GM21360 (cell line): ENCODE results near the gene PNPLA2.

ENCODE experiments used
- ATAC-seq: cut with Tn5 transposase; IDR thresholded peaks from one replicate; pipeline ENCODE4 v1.9.1; 2021; ENCODE audit warnings: mild to moderate bottlenecking, moderate library complexity; ENCODE audit not compliant: unreplicated experiment

PNPLA2 gene

DNA sequence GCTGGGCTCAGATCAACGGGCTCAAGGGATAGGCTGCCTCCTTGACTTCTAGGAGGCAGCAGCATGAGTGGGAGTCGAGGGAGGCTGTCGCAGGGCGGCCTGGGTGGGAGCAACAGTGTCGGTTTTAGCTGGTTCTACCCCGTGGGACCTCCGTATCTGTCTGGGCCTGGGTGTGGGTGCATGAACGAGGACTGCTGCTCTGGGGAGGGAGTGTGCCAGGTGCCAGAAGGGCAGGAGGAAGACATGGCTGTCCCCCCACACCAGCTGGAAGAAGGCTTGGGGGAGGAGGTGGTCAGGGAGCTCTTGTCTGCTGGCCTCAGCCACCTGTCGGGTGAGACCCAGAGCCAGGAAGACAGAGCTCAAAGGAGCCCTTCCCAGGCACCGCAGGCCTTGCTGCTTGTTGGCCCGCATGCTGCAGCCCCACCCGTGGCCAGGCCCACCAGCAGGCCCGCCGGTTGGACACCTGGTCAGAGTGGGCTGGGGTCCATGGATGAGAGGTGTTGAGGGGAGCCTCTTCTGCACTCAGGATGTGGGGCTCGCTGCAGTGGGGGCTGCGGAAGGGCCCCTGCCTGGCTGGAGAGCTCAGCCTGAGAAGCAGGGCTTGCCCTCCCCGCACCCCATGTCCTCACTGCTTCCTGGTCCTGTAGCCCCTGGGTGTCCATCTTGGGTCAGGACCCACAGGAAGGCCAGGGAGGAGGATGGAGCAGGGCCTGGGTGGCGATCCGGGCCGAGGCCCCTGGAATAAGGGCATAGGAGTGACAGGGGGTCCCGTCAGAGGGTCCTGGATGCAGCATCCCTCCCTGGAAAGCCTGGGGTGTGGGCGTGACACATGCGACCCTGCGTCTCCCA is 32.3 kb upstream of the PNPLA2 start:
- no peak for ATAC-seq

DNA sequence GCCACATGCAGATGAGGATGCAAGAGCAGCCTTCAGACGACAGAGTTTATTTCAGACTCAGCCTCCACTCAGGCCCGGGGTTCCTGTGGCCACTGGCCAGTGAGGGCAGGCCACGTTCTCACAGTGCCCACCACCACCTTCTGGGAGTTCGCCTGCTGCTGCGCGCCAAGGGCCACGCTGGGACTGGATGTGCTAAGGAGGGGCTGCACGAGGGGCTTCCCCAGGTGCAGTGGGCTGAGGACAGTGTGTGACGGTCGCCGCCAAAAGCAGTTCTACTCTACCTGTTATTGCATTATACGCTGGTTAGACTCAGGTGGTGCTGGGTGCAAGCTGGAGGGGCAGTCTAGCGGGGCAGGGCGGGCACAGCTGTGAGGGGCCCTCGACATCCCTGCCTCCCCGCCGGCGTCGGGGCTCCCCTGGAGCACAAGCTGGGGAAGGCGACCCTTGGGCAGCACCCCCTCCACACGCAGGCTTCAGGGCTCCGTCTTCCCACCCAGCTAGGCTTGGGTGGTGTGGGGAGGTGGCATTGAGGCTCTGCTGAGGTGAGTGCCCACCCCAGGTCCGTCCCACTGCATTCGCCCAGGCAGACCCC is 31.5 kb upstream of the PNPLA2 start:
- ATAC-seq, result no peak

- ATAC-seq, result no peak
Measured at GRCh38 chr11:788009-788640, 30.6 kb upstream of the PNPLA2 start.

GRCh38 chr11:788953-789940 is 29.5 kb upstream of the PNPLA2 start:
- ATAC-seq, result no peak

GRCh38 chr11:789943-790342 is 28.8 kb upstream of the PNPLA2 start, which contains the start of gene CEND1:
TSS of gene CEND1 (minus strand) at chr11:790090. CDS start at chr11:788576, 1,514 bp downstream.
- no peak for ATAC-seq

DNA sequence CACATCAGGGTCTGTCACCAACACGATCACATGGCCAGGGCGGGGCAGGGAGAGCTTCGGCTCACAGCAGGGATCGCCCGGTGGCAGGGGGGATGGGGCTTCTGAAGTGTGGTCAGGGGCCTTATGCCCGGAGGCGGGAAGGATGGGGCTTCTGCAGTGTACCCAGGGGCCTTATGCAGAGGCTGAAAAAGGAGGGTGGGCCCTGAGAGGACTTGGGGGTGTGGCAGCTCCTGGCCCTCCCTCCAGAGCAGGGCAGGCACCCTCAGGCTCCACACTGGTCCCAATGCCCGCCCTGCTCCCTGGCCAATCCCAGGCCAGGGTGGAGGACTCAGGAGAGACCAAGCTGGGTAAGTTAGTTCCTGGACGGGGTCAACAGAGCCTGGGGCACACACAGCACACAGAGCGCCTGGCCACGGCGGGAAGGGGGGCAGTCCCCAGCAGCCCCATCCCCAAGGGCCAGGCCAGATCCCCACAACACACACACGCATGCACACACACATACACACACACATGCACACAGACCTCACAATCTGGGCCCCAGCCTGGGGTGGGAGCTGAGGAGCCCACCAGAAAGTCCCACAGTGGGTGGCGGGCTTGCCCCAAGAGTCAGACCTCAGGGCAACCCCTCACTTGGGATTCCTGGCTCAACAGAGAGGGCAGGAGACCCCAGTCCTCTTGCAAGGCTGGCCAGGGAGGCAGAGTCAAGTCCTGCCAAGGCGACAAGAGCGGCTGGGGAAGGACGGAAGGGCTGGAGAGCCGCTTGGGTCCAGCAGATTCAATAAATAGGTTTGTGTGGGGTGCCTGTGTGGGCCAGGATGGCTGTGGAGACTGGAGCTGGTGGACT is 27.8 kb upstream of the PNPLA2 start:
- no peak for ATAC-seq

DNA sequence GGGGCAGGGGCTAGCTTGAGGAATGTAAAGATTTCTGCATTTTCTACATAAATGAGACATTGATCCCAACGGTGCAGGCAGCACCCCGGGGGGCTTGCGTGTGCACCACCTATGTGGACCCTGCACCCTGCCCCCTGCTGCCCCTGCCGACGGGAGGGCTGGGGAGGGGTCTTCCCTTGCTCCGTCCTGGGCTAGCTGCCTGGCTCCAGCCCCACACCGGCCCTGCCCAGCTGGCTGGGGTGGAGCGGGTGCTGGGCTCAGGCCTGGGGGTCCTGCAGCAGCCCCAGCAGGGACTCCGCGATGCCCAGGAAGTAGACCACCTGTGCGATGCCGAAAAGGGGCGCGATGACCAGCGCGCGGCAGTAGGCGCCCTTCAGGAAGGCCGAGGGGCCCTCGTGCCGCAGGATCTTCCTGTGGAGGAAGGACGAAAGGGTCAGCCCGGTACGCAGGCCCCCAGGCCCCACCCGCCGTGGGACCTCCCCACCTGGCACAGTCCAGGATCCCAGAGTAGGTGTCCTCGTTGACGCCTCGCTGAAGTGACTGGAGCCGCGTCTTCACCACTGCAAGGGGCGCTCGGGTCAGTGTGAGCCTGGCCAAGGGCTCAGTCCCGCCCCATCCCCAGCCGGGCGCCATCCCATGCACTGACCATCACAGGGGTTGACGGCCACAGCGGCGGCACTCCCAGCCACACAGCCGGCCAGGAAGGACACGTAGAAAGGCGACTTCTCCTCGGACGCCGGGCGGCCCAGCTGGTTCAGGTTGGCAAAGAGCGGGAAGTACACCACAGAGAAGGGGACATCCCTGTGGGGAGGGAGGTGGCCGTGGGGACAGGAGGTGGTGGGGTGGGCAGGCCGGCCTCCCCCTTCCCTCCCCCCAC is 26.8 kb upstream of the PNPLA2 start:
- no peak for ATAC-seq

DNA sequence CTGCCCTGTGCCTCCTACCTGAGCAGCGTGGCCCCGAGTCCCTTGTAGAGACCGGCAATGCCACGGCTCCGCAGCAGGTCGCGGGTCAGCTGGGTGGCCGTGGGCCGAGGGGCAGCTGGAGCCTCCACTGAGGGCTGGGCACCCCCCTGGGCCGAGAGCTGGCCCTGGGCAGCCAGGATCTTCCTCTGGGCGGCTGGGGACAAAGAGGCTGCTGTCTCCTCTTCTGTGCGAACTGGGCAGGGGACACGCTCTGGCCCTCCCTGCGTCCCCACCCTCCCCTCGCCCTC is 26.2 kb upstream of the PNPLA2 start:
- no peak for ATAC-seq

DNA sequence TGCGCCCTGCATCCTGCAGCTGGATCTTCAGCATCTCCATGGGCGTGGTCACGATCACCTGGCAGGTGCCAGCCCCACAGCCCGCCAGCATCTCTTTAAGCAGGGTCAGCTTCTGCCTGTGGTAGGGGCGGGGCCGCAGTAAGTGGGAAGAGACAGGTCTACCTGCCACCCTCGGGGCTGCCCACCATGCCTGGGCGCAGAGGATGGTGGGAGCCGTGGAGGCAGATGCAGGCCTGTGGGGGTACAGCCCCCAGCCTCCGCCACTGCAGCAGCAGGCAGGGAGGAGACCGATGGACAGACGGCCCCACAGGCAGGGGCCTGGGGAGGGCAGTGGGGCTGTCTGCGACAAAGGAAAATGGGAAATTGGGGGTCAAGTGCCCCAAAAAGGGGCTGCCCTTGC is 25.8 kb upstream of the PNPLA2 start:
- no peak for ATAC-seq

DNA sequence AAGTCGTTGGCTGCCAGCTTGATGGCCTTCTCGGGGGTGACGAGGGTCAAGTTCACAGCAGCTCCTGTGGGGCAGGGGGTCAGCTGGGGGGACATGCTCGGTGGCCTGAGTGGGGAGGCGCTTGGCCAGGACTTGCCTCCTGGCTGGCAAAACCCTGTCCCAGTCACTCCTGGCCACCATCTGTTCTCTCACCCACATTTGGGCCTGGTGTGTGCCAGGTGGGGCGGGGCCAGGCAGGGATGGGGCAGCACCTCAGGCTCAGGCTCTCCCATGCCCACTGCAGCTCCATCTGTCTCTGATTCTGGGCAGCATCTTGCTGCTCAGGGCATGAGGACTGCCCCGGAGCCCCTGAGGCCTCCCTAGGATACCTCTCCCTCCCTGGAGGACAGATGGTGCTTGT is 25.2 kb upstream of the PNPLA2 start:
- ATAC-seq, result no peak

DNA sequence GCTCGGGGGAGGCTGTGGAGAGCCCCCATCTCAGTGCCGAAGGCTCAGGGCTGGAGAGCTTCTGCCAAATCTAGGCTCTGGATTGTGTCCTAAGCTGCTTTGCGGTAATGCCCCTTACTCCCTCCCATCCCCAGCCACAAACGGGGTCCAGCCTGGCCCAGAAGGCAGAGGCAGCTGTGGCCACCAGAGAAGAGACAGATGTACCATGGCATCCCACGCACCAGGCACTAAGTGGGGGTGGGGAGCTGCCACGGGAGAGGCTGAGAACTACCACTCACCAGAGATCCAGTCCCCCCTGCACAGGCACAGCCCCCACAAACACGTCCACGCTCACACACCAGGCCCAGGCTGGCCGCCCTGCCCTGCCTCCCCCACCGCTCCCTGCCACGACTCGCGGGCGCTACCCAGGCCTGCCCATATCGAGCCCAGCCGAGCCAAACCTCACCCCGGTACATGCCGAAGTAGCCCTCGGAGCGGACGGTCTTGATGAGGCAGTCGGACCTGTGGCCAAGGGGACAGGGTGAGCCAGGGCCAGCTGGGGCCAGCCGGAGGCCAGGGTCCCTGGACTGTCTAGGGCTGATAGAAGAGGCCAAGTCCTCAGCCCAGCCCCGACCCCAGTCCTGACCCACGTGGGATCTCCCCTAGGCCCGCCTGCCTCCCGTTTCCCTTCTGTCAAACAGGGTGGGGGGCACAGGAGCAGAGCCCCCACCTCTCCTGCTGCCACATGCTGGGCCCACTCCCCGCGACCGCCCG is 24.5 kb upstream of the PNPLA2 start:
- ATAC-seq, result no peak

DNA sequence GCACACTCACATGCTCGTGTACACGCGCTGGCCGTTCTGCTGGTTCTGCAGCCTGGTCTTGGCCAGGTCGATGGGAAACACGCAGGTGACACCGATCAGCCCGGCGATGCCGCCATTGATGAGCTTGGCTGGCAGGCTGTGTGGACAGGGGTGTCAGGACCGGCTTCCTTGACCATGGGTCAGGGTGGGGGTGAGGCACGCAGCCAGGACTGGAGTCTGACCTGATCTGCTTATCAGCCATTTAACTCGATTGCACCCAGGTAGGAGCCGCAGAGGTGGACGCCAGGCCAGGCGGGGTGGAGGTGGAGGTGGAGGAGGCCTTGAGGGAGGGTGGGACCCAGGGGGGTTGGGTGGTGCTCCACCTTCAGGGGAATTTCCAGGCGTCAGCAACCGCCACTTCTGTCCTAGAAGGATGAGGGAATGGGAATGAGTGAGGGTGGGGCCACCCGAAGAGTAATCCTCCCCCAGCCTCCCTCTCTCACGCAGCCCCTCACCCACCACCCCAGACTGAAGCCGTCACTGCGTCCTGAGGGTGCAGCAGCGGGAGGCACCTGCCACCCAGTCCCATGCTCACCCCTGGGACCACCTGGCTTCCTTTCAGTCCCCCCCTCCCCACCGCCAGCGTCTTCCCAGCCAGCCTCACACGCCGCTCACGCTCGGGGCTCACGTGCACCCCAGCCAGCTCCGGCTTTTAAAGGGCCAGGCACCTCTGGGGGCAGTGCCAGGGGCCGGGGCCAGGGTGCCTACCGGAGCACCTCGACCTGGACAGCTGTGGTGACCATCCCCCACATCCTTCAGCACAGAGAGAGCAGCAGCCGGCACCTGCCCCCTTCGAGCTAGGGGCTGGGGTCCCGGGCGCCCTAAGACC is 23.7 kb upstream of the PNPLA2 start:
- no peak for ATAC-seq

DNA sequence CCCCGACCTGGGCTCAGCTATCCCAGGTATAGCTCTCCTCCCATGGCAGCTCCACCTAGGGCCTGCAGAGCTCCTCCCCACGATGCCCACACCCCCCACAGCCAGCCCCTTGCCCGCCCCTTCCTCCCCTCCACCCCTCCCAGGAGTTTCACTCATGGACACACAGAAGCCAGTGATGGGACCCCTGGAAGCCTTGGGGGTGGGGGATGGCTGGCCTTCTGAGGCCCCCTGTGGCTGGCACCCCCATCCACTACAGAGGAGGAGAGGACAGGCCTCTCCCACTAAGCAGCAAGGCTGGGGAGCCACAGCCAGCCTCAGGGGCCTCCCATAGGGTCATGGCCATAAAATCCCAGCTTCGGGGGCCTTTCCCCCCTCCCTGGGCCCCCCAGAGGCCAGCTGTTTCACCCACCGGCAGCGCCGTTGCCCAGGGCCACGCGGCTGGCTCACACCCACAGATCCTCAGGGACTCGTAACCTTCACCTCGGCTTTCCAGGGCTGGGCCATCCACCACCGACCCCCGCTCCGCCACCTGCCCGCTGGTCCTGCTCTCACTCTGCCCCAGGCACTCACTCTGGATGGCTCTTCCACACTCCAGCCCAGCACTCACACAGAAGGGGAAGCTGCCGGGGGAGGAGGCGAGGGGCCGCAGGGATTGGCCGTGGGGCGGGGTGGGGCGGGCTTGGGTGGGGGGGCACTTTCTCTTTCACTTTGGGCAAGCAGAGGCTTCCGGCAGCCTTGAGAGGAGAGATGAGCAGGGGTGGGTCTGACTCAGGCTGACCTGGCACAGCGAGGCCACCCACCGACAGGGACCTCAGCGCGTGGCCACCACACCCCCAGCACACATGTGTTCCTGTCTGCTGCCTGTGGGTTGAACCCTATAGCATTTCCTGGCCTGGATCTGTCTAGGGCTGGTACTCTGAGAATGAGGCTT is 22.8 kb upstream of the PNPLA2 start:
- ATAC-seq, result no peak

- ATAC-seq, result no peak
Measured at GRCh38 chr11:796565-797295, 22.0 kb upstream of the PNPLA2 start.

GRCh38 chr11:797296-798092 is 21.2 kb upstream of the PNPLA2 start:
- no peak for ATAC-seq
